NCI-H2081 treated with DMSO at 0.1 percent for 48 hours (cell line): ENCODE measurements around the gene CEP83.

Source experiments
- DNase-seq: peaks from one replicate; lab custom pipeline; 2025; lab: John Stamatoyannopoulos, UW

Gene CEP83

DNA sequence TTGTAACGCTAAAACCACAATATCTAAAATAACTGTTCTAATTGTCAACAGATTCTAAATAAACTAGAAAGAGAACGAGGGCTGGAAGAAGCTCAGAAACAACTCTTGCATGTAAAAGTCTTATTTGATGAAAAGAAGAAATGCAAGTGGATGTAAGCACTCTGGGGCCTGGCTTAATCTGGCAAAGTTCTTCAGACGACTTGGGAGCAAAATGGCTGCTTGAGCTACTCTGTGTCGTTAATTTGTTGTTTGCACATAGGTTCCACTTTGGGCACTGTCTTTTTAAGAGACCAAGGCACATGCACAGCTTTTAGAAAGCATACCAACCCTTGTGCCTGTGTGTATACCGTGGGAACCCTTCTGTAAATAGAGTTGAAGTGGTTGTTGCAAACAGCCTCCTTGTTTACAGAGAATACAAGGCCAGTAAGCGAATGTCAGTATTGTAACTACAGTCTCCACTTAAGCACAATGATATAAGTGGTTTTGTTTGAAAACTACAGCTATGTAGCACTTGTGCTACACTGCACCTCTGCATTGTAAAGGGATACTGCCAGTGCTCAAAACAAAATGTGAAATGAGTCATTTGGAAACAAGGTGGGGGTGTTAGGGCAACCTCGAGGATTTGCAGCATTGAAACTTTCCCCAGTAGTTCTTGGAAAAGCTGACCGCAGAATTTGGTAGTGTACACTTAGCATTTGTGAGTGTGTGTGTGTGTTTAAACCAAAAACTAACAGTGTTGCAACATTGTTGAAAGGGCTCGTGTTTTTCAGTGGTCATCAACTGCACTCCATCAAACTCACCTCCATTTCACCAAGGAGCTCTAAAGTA lies 154.3 kb downstream of the CEP83 start:
- no peak for DNase-seq

DNA sequence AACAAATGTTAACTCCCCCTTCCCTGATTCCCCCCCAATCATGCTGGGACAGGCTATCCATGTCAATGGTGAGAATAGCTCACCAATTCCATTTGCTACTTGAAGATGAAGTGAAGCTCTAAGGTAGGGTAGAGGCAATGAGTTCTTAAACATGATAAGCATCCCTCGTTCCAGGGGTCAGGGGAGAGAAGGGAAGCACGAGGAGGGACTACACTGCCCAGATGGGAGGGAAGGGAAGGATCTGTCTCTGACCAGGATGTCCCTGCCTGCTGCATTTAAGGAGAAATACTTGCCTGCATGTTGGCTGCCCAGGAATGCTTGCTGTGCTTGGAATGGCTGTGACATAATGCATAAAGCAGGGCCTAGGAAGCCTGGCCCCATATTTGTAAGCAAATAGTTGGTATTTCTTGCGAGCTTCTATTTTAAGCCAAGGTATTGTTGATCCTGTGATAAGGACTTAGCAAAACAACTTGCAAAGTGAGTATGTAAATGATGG lies 155.1 kb downstream of the CEP83 start:
- DNase-seq, result no peak

DNA sequence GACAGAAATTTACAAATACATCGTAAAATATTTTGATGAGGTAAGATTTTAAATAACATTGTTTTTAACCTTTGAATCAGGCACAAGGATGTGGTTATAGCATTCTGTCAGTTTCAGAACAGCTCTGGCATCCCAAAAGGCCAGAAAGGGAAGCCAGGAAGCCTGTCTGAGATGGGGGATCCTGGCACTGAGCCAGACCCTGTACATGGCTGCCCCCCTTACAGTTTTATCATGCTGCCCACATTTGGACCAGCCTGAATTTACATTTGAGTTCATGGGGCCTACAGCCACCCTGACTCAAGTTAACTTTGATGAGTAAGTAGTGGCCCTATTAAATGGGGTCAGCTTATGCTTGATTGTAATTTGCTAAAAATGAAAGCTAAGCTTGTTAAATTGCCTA lies 155.7 kb downstream of the CEP83 start:
- DNase-seq, result no peak

DNA sequence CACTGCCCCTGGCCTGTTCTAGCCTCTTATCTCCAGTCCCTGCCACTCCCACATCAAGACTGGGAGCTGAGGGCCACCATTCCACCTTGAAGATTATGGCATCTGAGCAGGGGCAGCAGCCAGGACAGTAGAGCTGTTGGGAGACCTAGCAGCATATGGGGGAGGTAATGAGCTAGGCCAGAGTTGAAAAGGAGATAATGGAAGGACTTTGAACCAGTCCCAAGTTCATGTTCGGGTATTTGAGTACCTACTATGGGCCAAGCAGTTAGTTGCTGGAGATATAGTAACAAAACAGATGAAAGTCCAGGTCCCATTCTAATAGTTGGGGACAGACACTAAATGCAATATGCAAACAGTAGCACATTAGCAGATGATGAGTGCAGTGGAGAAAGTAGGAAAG lies 159.8 kb downstream of the CEP83 start:
- DNase-seq, result no peak

GRCh38 chr12:94297876-94298505 lies 161.7 kb downstream of the CEP83 start:
- DNase-seq, result no peak

DNA sequence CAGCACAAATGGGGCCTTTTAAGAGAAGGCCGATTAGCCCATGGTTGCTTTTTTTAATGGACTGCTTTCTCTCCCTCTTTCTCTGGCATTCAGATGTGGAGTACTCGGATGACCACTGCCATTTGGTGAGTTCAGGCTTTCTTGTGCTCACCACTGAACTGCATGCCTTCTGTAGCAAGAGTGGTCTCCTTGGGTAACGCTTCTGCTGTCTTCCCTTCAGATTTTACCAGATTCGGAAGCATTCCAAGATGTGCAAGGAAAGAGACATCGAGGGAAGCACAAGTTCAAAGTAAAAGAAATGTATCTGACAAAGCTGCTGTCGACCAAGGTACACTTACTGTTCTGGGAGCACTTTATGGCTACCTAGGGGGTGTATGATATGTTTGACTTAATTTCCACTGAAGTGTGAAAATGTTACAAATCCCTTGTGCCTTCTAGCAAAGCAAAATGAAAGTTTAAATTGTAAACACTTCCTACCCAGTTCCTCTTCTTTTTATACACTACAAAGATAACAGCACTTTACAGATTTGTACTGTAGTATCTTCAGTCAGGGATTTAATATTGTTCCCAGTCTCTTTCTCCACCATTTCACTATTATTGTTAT lies 162.5 kb downstream of the CEP83 start:
- DNase-seq, result no peak

DNA sequence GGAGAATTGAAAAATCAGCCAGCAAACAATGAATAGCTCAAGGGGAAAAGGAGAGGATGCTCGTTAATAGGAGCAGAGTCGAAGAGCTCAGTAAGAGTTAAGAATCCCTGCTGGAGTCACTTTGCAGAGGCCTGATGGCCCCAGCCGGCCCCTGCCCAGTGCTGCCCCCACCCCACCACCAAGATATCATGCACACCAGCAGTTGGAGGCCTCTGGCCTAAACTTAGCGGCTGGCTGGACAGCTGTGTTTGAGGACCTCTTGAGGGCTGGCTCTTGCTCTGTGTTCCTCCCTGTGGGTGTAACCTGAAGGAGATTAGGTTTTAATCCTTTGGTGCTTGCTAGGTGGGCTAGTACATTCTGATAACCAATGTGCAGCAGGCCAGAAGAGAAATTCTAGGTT lies 169.3 kb downstream of the CEP83 start:
- DNase-seq, result no peak

DNA sequence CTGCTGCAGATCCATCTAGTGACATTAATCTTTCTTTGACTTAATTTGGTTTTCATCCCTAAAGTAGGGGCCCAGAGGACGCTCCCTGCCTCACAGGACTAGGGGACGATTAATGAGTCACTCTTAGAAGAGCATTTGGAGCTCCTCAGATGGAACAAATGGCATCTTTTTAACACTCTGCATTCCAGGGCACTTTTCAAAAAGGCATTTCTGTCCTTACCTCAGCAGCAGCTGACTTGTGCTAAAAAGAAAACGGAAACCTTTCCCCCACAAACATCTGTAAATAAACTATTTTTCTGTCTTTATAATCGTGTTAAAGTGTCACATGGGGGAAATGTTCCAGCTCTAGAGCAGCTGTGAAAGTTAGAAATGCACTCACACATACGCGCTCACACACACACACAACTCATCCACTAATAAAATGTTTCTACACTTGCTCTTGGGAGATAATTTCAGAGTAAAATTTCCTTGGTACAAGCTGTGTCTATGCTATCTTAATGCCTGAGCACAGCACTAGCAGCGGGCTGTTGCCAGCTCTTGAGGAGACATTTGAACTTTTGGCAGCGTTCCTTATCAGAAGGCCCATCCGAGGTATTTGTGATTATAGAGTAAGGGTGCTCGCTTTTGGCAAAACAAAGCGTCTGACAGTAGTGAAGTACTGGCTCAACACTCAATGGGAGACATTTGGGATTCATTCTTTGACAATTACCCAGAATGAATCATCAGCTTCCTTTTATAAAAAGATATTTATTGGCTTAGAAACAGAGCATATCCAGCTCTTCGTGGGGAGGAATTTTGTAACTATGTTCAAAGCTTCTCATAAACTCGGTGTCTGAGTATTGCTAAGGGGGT lies 170.0 kb downstream of the CEP83 start:
- no peak for DNase-seq

DNA sequence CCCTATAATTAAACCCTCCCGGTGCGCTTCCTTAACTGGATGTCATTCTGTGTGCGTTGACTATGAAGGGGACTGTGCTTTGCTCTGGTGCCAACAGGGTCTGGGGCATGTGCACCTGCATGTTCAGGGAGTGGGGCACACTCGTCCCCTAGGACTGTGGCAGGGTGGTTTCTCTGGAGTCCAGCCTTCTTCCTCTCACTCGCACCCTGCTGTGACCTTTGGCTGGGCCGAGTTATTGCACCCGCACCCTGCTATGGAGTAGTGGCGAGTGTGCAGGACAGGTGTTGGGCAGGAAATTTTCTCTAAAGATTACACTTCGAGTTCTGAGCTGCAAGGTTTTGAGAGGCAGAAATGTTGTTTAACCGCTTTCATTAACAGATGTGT lies 172.4 kb downstream of the CEP83 start:
- no peak for DNase-seq

GRCh38 chr12:94286583-94287244 lies 173.0 kb downstream of the CEP83 start:
- peak; percentile 84 for DNase-seq

DNA sequence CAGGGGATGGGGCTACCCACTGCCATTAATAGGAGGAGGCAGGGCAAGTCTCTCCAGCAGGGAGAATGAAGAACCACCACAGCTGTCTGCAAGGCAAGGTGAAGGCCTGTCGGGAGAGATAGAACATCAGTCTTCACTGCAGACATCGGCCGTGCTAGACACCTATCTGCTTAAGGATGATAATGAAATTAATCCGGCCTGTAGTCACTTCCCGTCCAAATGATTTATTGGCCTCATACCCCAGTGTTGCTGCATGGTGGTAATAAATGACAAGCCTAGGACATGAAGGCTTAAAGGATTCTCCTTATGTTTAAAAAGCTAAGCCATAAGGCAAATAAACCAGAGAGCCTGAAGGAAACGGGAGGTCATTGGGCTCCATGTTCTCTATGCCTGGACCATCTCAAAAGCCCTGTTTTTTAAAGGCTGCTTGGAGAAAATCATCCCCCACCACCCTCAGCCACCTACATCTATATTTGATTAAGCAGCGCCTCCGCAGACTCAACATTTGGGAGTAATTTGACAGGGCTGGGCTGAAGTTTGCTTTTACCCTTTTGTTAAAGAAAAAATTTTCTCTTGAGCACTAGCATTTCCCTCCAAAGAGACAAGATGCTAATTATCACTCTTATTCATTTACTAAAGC lies 173.6 kb downstream of the CEP83 start:
- DNase-seq, result no peak

GRCh38 chr12:94284859-94285258 lies 174.8 kb downstream of the CEP83 start:
- no peak for DNase-seq

DNA sequence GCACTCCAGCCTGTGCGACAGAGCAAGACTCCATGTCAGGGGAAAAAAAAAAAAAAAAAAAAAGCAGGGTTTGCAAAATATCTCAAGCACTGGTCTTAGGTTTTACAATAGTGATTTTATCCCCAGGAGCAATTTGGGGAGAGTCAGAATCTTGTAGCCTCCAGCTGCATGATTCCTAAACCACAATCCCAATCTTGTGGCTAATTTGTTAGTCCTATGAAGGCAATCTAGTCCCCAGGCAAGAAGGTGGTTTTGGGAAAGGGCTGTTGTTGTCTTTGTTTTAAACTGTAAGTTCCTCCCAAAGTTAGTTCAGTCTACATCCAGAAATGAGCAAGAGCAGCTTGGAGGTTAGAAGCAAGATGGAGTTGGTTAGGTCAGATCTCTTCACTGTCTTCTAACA lies 175.6 kb downstream of the CEP83 start:
- DNase-seq, result no peak

GRCh38 chr12:94282675-94283074 lies 177.0 kb downstream of the CEP83 start:
- no peak for DNase-seq

GRCh38 chr12:94280063-94280462 lies 179.6 kb downstream of the CEP83 start:
- no peak for DNase-seq

DNA sequence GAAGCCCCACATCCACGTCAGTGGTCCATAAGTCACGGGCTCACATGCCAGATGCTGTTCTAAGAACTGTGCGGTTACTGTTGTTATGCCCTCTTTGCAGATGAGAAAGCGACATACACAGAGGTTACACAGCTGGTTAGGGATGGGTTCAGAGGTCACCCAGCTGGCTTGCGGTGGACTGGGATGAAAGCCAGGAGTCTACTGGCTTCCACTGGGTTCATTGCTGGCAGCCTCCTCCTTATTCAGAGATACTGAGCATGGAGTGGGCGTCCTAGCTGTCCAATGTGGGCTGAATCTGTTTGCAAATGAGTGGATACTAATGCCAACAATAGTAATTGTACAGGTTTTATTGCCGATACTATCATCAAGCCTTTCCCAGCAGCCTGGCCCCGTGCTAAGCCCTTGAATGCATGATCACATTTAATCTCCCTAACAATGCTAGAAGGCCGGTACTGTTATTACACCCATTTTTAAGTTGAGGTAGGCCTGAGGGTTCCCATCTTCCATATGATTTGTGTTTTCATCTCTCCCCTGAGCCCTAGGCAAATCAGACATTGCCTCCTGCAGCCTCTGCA lies 182.2 kb downstream of the CEP83 start:
- DNase-seq, result no peak

- DNase-seq, result no peak
Observed at GRCh38 chr12:94276725-94277124, 182.9 kb downstream of the CEP83 start.

GRCh38 chr12:94273272-94273671 lies 186.4 kb downstream of the CEP83 start:
- DNase-seq, result no peak

GRCh38 chr12:94272280-94272679 lies 187.4 kb downstream of the CEP83 start:
- DNase-seq, result no peak

DNA sequence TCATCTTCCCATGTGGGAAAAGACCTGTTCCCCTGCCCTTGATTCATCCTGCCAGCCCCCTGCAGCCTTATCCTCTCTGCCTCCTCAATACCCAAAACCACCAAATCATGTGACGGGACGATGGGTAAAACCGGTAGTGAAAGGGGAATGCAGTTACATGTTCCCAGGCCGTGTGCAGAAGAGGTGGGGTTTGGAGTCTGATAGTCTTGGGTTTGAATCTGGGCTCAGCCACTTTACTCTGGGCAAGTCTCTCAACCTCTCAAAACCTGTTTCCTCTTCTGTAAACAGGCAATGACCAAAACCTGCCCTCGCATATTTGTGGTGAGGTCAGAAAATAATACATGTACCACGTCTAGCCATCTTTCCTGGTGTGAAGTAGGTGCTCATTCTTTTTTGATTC lies 188.3 kb downstream of the CEP83 start:
- DNase-seq, result no peak
